GM21390 (cell line): ENCODE results near the gene FUT2.
A peak's percentile ranks its signal among the peaks of the same experiment; 100 is the strongest.
"Not testable (repeated sequence)": the region's sequence is repeated elsewhere in the genome, so short reads cannot be mapped to it uniquely, and the experiment has no call there.

Source experiments
- ATAC-seq: cut with Tn5 transposase; IDR thresholded peaks from one replicate; pipeline ENCODE4 v1.9.1; 2021; ENCODE audit not compliant: unreplicated experiment

Gene FUT2

DNA sequence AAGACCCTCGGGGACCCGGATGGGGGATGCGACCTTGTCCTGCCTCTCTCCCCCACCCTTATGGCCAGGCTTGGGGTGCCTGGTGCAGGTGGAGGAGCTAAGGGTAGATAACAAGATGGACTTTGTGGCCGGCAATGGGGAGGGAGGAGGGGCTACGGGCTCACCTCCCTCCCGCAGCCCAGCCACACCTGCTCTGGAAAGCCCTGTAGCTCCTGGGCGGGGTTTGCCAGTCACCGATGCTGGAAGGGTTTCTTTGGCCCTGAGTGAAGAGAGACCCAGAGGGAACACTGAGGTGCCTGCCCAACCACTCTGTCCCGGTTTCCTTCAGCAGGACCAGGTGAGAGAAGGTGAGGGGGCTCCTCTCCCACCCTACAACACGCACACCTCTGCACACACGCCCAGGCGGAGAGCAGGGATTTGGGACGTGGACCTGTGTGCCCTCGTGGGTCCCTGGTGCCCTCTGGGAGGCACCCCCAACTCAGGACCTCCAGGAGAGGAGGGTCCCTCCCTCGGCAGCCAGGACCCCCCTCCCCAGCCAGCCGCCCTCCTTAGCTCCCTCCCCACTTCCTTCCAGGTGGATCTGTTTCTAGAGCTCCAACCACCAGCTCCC is at the start of gene FUT2:
TSS of gene FUT2 (plus strand) at position 229 of the 610 bp plus-strand sequence. CDS start 6,986 bp downstream, outside the sequence.
- no peak for ATAC-seq

DNA sequence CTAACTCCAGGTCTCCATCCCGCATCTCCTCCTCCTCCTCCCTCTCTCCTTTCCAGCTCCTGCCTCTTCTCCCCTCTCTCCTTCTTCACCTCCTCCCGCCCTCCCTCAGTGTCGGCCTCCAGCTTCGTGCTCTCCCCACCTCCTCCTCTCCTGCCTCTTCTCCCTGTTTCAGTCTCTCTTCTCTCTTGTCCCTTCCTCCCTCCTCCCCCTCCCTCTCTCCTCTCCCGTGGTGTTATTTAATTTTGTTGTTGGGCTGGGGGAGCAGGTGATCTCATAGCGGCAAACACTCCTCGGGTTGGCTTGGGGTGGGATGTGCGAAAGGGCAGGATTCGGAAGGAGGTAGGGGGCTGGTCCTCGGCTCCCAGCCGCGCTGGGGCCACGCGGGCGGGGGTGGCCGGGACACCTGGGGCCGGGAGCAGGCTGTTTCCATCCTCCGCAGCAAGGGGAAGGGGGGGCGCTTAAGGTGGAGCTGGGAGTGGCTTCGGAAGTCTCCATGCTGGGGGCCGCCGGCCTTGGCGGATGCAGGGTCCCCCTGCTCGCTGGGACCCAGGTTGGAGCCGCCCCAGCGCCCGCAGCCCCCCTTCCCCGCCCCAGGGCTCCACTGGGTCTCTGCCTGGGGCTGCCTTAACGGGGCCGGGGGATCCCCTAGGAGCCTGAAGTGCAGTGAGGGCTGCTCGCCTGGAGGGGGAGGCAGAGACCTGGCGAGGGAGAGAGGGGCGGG is 49.6 kb upstream of the FUT2 start, which contains the start of gene CA11:
TSS of gene CA11 (minus strand) at position 187 of the 721 bp plus-strand sequence. CDS start 555 bp downstream, outside the sequence.
- ATAC-seq = peak; percentile 79

DNA sequence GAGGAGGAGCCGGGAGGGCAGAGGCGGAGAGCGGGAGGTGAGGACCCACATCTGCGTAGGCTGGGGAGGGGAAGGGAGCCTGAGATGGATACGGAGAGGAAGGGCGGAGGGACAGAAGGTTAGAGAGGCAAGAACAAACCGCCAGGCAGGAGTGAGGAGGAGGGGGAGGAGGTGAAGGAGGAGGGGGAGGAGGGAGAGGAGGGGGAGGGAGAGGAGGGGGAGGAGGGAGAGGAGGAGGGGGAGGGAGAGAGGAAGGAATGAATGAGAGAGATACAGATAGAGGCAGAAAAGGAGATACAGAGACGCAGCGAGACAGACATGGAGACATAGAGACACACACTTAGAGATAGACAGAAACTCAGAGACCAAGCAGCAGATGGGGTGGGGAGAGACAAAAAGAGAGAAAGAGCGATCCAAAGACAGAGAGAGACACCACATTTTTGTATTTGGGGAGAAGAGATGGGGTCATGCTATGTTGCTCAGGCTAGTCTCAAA is 49.0 kb upstream of the FUT2 start:
- ATAC-seq = no peak

DNA sequence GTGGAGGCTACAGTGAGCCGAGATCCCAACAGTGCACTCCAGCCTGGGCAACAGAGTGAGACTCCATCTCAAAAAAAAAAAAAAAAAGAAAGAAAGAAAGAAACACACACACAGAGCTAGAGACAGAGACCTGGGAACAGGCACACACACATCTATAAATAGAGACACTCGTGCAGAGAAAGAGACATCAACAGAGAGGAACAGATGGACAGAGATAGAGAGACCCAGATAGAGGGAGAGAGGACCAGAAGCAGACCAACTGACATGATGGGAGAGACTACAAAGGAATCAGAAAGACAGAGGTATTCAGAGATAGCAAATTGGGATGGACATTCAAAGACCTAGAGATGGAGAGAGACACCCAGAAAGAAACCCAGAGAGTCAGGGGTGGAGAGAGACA is 47.6 kb upstream of the FUT2 start:
- ATAC-seq = no peak

DNA sequence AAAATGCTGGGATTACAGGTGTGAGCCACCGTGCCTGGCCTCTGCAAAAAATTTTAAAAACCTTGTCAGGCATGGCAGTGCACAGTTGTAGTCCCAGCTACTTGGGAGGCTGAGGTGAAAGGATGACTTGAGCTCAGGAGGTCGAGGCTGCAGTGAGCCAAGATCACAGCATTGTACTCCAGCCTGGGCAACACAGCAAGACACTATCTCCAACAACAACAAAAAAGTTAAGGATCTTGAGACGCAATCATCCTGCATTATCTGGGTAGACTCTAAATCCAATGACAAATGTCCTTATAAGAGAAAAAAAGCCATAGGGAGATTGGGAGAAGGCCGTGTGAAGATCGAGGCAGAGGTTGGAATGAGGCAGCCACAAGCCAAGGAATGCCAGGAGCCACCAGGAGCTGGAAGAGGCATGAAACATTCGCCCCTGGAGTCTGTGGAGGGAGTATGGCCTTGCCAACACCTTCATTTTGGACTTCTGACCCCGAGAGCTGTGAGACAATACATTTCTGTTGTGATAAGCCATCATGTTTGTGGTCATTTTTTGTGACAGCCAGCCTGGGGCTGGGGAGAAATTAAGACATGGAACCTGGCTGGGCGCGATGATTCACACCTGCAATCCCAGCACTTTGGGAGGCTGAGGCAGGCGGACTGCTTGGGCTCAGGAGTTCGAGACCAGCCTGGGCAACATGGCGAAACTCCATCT is 44.6 kb upstream of the FUT2 start:
- no peak for ATAC-seq

DNA sequence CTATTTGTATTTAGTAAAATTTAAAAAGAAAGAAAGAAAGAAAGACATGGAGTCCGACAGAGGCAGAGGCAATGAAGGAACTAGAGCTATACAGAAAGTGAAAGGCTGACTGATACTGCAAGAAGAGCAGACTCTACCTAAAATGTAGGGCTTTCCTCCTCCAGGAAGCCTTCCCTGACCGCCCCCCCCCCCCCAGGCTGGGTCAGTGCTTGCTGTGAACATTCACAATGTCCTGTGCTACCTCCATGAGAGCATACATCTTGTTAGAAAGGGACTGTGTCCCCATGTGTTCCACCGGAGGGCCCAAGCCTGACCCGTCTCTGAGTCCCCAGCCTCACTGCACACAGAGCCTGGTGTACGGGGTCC is 44.1 kb upstream of the FUT2 start:
- ATAC-seq = no peak

DNA sequence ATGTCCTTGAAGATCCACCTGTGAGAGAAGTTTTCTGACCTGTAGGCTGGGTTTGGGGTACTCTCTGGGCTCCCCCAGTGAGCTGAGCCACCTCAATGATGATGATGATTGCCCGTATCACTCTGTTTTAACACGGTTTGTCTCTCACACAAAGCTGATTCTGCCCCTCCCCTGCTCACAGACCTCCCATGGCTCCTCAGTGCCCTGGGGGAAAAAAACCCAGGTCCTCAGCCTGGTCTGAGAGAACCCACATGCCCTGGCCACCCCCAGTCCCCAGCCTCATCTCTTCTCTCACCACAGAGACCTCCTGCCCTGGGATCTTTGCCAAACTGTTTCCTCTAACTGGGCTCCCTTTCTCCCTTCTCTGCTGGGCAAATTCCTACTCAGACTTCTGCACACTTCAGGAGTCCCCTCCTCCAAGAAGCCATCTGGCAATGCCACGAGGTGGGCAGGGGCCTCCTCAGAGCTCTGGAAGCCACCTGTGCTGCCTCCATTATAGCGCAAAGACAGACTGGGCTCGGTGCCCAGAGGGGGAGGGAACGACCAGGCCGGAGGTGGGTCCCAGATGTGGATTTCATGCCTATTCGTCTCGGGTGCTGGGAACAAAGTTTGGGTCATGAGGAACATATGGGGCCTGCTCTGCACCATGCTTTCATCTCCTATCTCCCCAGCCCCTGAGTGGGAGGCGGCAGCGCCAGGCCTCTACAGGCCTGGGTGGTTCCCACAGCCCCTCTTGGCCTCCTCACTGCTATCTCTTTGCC is 41.3 kb upstream of the FUT2 start:
- ATAC-seq = no peak

DNA sequence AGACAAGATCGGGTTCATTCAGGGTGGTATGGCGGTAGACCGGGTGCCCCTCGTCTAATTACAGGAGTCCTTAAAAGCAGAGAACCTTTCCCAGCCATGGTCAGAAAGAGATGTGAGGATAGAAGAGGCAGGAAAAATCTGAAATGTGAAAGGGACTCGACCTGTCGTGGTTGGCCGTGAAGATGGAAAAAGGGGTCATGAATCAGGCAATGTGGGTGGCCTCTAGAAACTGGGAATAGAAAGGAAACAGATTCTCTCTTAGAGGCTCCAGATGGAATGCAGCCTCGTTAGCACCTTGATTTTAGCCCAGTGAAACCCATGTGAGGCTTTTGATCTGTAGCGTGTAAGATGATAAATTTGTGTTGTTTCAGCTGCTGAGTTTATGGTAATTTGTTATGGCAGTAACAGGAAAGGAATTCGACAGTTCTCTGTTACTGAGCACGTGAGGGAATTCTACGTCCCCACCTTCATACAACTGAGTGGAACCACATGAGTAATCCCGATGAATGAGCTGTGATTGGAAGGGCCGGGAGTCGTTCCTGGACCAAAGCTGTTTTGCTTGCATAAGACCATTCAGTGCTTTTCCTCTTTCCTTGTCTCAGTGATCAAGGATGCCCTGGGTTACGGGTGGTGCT is 38.8 kb upstream of the FUT2 start:
- ATAC-seq = no peak

DNA sequence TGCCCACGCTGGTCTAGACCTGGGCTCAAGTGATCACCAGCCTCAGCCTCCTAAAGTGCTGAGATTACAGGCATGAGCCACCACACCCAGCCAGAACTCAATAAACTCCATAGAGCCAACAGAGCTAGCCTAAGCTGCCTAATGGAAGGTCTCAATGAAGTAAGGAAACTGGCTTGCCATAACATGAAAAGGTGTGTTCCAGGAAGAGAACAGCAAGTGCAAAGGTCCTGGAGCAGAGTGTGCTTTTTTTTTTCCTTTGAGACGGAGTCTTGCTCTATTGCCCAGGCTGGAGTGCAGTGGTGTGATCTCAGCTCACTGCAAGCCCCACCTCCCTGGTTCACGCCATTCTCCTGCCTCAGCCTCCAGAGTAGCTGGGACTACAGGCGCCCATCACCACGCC is 37.9 kb upstream of the FUT2 start:
- ATAC-seq = not testable (repeated sequence)

DNA sequence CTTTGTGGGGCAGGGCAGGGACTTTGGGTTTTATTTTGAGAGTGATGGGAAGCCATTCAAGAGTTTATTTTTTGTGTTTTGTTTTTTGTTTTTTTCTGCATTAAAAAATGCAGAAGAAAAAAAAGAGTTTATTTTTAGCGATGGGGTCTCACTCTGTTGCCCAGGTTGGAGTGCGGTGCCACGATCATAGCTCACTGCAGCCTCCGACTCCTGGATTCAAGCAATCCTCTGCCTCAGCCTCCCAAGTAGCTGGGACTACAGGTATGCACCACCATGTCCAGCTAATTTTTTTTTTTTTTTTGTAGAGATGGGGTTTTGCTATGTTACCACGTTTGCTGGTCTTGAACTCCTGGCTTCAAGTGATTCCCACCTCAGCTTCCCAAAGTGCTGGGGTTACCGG is 37.3 kb upstream of the FUT2 start:
- no peak for ATAC-seq

DNA sequence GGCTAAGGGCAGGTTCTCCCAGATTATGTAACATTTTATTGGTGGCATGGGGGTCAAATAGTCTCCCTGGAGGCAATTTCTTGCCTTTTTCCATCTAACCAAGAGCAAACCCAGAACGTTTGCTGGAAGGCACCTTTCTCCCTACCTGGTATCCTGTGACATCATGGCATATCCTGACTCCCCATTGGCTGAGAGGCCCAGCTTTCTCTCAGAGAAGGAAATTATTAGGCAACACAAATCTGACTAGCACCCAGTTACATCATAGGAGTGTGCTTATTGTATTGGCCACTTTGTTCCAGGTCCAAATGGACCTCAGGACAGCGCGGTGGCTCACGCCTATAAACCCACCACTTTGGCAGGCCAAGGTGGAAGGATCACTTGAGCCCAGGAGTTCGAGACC is 36.0 kb upstream of the FUT2 start:
- no peak for ATAC-seq

DNA sequence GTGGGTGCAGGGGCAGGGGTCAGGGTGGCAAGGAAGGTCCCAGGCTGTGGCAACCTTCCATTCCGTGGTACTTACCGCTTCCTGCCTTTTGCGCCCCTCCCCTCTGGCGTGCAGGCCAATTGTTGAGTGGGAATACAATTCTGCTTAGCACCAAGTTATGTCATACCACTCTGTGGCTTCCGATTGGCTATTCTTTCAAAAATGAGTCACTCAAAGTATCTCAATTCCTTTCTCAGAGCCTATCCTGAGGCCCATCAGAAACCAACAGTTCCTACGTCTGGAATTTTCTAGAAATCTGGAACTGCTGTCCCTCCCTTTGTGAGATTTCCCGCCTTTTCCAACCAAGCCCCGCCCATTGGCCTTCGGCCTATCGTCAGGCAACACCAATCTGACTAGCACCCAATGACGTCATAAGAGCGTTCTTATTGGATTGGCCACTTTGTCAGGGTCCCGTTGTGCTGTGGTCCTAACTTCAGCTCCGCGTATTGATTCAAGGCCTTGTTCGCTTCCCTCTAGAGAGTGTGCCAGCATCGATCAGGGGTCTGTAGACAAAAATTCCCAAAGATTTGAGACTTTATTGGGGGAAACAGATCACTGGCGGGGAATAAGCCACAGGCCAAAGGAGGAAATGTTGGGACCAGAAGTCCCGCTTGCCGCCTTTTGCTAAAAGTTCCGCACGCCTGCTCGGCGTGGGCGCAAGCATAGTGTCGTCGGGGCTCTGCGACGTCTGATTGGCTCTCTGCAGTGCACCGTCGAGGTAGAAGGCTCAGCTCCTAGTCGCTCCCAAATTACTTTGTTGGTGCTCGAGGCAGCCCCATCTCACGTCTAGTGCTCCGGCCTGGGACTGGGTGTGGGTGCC is 34.7 kb upstream of the FUT2 start:
- ATAC-seq = peak; percentile 77

DNA sequence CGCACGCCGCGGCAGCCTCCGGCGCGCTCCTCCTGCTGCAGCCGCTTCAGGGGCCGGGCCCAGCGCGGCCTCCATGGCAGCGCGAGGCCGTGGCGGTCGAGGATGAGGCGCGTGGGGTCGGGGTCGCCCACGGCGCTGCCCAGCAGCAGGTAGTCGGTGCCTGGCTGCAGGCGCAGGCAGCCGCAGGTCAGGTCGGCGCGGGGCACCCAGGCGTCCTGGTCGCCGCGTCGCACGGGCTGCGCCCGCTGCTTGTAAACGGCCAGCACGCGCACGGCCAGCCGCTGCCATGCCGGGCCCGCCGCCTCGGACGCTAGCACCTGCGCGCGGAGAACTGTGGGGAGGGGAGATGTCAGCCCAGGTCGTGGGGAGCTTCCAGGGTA is 34.1 kb upstream of the FUT2 start:
- ATAC-seq = no peak

DNA sequence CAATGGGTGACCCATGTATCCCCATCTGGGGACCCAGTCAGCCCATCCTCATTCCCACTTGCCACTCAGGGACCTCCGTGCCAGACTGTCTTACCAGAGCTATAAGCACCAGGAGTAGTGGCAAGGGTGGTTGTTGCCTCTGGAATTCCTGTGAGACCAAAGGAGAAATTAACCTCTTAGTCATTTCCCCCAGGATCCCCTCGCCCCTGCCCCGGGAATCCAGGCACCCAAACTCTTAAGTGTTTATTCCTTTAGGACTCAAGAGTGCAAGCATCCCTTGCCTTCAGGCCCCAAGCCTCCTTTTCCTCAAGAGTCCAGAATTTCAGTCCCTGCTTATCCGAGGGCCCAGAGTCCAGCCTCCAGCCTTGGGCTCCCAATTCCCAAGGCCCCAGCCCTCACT is 32.1 kb upstream of the FUT2 start:
- no peak for ATAC-seq

DNA sequence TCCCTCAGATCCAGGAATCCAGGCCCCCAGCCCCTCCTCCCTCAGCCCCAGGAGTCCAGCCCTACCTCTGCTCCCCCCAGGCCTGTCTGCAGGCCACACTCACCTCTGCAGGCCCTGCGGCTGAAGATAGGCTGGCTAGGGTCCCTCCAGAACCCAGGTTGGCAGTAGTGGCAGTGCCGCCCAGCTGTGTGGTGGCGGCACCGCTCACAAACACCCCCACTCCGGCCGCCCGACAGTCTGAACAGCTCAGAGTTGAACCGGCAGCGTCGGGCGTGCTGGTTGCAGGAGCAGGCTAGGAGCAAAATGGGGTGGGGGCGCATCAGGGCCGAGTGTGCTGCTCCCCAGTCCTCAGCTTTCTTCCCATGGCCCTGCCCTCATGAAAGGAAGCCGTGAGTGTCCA is 31.3 kb upstream of the FUT2 start:
- ATAC-seq = no peak

DNA sequence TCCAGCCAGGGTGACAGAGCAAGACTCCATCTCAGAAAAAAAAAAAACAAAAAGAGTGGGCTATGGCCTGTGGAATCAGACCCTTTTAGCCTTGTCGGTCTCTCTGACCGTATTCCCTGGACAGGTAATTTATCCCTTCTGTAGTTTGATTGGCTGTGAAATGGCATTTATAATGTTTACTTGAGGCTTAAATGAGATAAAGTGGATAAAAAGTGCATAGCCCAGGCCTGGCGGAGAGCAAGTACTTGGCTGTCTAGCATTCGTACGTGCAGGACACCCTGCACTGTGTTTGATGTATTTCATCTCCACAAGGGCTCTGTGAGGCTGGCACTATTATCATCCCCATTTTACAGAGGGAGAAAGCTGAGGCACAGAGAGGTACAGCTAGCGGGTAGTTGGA is 30.0 kb upstream of the FUT2 start:
- no peak for ATAC-seq

DNA sequence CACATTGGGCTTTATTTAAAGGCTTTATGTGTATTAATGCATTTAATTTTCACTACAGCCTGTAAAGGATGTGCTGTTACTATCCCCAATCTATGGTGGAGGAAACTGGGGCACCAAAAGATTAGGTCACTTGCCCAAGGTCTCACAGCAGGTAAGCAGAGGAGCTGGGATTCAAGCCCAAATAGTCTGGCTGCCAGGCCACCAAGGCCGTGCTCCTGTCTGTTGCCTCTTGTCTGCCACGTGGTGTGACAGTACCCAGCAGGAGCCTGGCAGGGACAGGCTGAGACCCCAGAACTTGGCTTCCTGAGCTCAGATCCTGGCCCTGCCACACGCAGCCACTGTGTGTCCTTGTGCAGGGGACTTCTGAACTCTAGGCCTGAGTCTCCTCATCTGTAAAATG is 27.4 kb upstream of the FUT2 start:
- ATAC-seq = no peak

DNA sequence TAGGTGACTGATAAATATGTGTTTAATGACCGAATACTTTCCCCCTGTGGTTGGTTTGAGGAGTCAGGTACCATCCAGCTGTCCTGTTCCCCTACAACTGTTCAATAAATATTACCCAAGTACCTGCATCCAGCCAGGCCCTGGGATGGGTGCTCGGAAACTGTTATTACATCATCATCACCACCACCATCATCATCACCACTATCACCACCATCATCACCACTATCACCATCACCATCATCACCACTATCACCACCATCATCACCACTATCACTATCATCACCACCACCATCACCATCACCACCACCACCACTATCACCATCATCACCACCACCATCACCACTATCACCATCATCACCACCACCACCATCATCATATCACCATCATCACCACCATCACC is 27.0 kb upstream of the FUT2 start:
- ATAC-seq = no peak

DNA sequence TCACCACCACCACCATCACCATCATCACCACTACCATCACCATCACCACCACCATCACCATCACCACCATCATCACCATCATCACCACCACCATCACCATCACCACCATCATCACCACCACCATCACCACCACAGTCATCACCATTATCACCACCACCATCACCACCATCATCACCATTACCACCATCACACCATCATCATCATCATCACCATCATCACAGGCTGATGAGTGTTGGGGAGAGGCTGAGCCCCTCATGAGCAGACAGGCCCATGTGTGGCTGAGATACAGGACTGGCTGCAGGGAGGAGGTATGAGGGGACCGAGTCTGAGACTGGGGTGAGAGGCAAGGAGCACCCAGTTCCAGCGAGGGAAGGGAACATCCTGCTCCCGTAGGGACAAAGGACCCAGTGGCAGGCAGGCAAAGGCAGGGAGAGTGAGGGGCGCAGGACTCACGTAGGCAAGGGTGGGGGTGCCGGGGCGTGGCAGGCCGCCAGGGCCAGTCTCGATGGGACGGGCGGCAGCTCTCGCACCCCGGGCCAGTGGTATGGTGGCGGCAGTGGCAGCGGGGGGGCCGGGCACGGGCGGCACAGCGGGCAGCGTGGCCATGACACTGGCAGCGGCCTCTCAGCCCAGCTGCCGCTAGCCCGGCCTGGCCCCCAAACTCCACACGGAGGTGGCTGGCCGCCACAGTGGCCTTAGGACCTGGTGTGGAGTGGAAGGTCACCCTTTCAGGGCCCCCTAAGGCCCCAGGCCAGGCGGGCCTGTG is 25.7 kb upstream of the FUT2 start:
- no peak for ATAC-seq
